ENCODE data around the gene CXCL11.

DNA sequence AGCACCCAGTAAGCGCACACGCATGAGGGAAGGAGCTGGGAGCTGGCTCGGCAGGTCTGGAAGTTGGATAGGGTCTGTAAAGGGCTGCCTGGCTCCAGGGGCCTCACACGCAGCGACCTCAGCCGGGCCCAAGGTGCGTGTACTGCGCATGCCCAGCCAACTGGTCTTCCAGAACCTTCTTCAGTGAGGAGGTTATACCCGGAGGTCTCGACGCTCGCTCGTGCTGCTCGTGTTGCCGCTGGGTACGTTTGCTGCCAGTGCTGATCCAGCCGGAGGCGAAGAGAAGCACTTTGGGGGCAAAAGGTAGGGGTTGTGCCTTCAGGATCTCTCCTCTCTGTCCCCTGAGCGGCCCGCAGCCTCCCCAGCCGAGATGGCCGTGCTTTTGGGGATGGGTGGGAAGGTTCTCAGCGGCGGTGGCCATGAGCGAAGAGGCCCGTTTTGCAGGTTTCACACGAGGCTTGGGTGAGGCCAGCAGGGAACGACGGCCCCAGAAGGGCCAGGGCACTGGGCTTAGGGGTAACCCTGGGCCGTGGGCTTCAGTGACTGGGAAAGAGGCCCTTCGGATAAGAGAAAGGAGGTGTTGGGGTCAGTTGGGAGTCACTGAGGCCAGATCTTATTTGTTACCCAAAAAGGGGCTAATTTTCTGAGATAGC lies 24.7 kb downstream of the CXCL11 start:
- TF ChIP-seq, protein P1, sequence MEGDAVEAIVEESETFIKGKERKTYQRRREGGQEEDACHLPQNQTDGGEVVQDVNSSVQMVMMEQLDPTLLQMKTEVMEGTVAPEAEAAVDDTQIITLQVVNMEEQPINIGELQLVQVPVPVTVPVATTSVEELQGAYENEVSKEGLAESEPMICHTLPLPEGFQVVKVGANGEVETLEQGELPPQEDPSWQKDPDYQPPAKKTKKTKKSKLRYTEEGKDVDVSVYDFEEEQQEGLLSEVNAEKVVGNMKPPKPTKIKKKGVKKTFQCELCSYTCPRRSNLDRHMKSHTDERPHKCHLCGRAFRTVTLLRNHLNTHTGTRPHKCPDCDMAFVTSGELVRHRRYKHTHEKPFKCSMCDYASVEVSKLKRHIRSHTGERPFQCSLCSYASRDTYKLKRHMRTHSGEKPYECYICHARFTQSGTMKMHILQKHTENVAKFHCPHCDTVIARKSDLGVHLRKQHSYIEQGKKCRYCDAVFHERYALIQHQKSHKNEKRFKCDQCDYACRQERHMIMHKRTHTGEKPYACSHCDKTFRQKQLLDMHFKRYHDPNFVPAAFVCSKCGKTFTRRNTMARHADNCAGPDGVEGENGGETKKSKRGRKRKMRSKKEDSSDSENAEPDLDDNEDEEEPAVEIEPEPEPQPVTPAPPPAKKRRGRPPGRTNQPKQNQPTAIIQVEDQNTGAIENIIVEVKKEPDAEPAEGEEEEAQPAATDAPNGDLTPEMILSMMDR (IDR thresholded peaks at IDR 0.05): no peak
- TF ChIP-seq, protein P2, sequence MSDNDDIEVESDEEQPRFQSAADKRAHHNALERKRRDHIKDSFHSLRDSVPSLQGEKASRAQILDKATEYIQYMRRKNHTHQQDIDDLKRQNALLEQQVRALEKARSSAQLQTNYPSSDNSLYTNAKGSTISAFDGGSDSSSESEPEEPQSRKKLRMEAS (IDR thresholded peaks at IDR 0.05; ENCODE audit: low read depth): no peak
- TF ChIP-seq RAD21 (IDR thresholded peaks at IDR 0.05; ENCODE audit: low read length) (no peak), ELF1 (IDR thresholded peaks at IDR 0.05) (no peak), FOSL2 (IDR thresholded peaks at IDR 0.05; ENCODE audit: borderline replicate concordance, low read depth) (no peak), GABPA (IDR thresholded peaks at IDR 0.05; ENCODE audit: low read depth) (no peak), SMC3 (IDR thresholded peaks at IDR 0.05; ENCODE audit: low read depth, low read length) (no peak), RXRA (IDR thresholded peaks at IDR 0.05; ENCODE audit: borderline replicate concordance, low read depth) (no peak), POLR2AphosphoS5 (IDR thresholded peaks at IDR 0.05; ENCODE audit: low read depth, low read length) (no peak), TEAD4 (IDR thresholded peaks at IDR 0.05; ENCODE audit: borderline replicate concordance, insufficient read depth) (no peak), RCOR1 (IDR thresholded peaks at IDR 0.05; ENCODE audit: low read length) (no peak)
- TF ChIP-seq, protein P3, sequence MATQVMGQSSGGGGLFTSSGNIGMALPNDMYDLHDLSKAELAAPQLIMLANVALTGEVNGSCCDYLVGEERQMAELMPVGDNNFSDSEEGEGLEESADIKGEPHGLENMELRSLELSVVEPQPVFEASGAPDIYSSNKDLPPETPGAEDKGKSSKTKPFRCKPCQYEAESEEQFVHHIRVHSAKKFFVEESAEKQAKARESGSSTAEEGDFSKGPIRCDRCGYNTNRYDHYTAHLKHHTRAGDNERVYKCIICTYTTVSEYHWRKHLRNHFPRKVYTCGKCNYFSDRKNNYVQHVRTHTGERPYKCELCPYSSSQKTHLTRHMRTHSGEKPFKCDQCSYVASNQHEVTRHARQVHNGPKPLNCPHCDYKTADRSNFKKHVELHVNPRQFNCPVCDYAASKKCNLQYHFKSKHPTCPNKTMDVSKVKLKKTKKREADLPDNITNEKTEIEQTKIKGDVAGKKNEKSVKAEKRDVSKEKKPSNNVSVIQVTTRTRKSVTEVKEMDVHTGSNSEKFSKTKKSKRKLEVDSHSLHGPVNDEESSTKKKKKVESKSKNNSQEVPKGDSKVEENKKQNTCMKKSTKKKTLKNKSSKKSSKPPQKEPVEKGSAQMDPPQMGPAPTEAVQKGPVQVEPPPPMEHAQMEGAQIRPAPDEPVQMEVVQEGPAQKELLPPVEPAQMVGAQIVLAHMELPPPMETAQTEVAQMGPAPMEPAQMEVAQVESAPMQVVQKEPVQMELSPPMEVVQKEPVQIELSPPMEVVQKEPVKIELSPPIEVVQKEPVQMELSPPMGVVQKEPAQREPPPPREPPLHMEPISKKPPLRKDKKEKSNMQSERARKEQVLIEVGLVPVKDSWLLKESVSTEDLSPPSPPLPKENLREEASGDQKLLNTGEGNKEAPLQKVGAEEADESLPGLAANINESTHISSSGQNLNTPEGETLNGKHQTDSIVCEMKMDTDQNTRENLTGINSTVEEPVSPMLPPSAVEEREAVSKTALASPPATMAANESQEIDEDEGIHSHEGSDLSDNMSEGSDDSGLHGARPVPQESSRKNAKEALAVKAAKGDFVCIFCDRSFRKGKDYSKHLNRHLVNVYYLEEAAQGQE (IDR thresholded peaks at IDR 0.05; ENCODE audit: low read depth, low read length): no peak
